AG09309 (cell line): ENCODE results near the gene IL17REL.

Source experiments
- DNase-seq: peaks from one replicate; pipeline ENCODE4 v3.0.0-alpha.2; 2010; ENCODE audit warnings: low read depth
- H3K4me3 ChIP-seq: 2 replicates; pipeline ENCODE4 v1.5.1; 2011; ENCODE audit warnings: mild to moderate bottlenecking, low read depth, low read length, moderate library complexity; ENCODE audit not compliant: control insufficient read depth
- CTCF ChIP-seq: IDR thresholded peaks from 2 replicates; pipeline ENCODE4 v1.5.1; 2011; ENCODE audit warnings: mild to moderate bottlenecking, low read depth, low read length, inconsistent platforms; ENCODE audit not compliant: insufficient read depth, control insufficient read depth; ENCODE audit errors: missing control alignments

IL17REL gene

GRCh38 chr22:50020606-50021005 is 8.0 kb upstream of the IL17REL start:
- DNase-seq: no peak
- no peak overlapping the region for H3K4me3 ChIP-seq
- TF ChIP-seq CTCF: no peak

- no peak overlapping the region for H3K4me3 ChIP-seq
- DNase-seq: no peak
- no peak for TF ChIP-seq CTCF
Observed at GRCh38 chr22:50019316-50019715, 6.8 kb upstream of the IL17REL start.

DNA sequence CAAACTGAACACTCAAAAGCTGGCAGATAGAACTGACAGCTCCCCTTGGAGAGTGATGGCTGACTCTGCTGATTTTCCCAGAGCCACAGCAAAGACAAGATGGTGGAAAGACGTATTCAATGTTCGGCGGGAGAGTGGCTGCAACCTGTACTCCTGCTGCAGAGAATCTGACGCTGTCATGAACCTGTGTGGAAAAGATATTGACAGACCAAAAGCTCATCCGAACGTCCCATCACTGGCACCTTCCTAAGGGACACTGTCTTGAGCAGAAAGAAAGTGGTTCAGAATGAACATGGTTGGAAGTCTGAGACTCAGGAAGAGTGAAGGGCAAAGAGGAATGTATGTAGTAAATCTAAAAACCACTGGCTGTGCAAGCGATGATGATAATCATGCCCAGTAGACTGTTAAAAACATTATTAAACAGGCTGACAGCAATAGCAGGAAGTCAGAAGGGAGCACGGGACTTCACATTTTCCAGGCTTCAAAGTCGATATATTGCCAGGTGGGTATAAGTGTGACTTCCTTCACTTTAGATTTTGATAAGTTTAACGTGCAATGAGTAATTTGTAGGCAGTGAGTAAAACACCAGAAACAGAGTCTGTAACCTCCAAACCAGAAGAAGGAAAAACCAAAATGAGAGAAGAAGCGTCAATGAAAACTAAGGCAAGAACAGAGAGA is 6.2 kb upstream of the IL17REL start:
- no peak for TF ChIP-seq CTCF
- no peak for DNase-seq
- H3K4me3 ChIP-seq: no peak overlapping the region

- H3K4me3 ChIP-seq: no peak overlapping the region
- no peak for TF ChIP-seq CTCF
- no peak for DNase-seq
Observed at GRCh38 chr22:50017701-50018224, 5.2 kb upstream of the IL17REL start.

DNA sequence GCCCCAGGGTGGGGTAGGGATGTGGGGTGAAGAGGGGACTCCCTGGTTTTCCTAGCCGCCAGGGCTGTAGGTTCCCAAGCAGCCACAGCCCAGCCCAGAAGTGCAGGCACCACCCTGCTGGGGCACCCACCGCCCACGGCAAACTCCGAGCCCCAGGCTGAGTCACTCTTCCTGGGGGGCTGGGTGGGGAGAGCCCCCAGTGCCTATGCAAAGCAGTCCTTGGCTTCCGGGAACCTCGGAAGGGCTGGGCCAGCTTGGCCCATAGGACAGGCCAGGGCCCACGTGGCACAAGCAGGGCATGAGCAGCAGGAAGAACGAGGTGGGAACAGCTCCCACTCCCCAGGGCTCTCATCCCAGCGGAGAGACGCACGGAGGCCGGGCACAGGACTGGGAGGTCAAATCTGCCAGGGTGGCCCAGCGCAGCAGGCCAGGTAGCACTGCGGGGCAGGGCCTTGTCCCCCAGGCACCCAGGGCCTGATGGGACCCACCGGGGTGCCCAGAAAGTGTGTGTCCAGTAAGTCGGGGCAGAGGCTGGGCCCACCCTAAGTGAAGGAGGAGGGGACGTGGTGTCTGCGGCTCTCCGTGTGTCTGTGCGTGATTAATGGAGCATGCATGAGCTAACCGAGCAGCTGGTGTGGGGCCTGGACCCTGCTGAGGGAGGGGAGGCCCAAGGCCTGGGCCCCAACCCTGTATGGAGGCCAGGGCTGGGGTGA is 4.6 kb upstream of the IL17REL start:
- H3K4me3 ChIP-seq: no peak overlapping the region
- no peak for DNase-seq
- no peak for TF ChIP-seq CTCF

DNA sequence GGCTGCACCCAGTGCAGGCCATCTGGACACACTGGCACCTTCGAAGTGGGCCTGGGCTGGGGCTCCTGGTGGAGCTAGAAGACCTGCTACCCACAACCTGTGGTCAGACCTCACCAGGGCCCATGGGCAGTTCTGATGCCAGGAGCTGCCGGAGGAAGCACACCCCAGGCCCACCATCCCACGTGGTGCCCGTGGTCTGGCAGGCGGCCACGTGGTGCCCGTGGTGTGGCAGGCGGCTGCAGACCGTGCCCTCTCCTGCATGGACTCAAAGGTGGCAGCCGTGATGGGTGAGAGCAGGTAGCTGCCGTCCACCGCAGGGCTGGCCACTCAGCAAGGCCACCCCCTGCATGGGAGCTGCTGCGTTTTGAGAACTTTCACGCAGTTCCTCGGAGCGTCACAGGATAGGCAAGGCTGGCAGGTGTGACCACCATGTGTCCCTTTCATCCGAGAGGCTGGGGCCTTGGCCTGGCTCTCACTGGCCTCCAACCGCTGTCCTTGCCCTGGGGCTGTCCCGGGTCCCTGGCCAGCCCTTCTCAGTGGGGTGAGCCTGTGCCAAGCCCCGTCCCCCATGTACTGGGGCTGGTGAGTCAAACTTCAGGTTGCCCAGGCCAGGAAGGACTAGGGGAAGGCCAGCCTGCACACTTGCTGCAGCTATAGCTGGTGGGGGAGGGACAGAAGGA is 3.9 kb upstream of the IL17REL start:
- DNase-seq: no peak
- H3K4me3 ChIP-seq: no peak overlapping the region
- TF ChIP-seq CTCF: no peak
